CD4-positive, alpha-beta T cell treated with Interleukin-2 at 100 ng/mL for 4 hours (primary cell): ENCODE measurements around the gene CD180.

ENCODE experiments used
- DNase-seq: peaks from one replicate; pipeline ENCODE4 v3.0.0-alpha.2; 2020; ENCODE audit warnings: low spot score

Gene CD180

DNA sequence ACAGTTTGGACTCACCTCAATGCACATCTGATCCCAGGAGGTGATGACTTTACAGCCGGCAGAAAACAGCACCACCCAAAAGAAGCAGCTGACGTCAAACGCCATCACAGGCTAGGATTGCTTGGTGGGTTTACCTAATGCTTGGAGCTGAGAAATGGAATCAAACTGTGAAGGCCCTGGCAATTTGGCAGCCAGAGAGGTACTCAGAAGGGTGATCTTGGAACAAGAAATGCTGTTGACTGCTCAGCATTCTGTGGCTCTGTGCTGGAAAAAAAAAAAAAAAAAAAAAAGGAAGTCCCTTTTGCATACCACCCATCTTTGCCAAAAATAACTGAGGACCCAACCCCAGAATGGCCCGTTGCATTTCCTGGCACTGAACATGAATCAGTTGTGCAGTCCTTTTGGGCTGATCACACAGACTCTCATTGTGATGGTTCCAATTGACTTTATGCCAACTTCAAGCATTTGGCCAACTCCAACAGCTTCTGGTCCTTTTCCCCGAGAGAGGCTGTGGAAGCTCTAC is at the start of gene CD180:
Gene CD180 (minus strand): TSS at position 263 of the 523 bp plus-strand sequence. CDS start 158 bp downstream, at position 105.
- DNase-seq = no peak

DNA sequence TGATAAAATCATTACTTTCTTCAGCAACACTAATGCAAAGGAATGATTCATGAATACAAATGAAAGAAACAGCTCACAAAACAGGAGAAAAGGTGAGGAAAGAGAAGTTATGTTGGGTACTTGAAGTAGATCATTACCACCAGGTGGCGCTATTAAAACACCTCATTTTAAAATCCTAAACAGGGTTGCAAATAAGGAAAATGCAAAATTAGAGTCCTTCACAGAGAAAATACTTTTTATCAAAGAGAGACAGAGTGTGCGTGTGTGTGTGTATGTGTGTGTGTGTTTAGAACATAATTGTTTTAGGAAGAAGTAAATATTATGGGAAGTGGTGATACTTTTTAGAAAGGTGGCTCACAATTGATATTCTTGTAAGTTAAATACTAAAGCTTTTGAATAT is 49.5 kb upstream of the CD180 start:
- DNase-seq = peak; percentile 76

DNA sequence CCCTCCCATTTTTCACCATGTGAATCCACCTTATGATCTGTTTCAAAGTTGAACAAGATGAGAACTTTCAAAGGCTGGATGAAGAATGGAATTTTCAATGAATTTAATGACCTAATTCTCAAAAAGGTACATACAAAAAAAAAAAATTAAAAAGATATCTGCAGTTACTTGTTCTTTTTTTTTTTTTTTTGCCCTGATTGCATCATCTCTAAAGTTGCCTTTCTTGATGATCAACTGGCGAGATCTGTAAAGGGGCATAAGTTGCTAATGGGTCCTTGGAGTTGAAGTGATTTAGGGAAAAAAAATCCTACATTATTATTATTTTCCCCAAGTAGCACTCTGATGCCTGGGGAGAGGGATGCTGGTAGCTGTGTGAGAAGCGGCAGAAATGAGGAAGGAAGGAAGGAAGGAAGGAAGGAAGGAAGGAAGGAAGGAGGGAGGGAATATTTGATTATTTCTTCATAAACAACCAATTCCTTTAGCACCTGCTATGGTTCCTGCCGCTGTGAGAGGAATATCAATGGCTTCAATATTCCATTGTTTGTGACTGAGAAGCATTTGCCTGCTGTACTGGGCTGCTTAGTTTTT is 48.8 kb upstream of the CD180 start:
- DNase-seq = no peak

DNA sequence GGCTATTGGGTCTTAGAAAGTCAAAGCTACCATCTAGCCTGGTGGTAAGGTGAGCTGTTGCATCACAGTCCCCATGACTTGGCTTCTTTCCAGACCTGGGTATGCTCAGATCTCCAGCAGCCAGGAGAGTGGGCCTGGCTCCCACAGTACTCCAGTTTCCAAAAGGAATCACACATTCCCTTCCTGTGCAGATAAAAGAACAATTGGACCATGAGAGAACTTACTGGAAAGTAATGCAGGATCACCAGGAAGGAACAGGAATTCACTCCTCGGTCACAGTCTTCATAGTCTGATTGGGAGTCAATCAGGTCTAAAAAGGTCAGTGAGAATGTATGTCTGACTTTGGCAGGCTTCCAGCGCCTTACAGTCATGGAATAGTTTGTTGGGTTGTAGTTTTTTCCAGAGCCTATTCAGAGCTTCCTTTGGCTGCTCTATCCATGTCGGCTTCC is 47.8 kb upstream of the CD180 start:
- DNase-seq = no peak

DNA sequence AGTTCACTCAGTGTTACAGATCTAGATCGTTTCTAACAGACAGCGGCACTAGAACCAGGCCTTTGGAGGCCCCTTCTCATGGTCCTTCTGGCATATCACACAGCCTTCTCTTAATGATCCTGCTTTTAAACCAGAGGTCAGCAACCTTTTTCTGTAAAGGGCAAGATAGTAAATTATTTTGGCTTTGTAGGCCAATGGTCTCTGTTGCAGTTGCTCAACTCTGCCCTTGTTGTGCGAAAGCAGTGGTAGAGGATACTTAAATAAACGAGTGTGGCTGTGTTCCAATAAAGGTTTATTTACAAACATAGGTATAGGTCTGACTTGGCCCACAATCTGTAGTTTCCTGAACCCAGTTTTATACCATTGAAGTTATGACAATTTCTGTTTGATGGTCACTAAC is 47.3 kb upstream of the CD180 start:
- DNase-seq = no peak

DNA sequence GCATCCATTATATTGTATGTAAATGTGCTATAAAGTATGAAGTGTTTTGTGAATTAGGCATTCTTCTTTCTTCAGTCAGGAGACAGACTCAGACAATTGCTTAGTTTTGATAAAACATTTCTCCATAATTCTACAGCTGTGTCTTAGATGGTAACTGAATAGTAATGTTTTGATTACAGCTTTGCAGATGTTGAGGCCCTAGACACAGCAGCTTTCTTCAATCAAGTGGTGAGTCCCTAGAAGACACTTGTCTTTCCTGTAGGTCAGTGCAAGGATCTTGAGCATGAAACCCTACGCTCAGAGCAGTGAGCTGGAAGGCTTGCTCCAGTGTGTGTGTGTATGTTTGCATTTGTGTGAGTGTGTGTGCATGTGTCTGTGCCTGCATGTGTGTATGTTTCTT is 46.8 kb upstream of the CD180 start:
- no peak for DNase-seq

DNA sequence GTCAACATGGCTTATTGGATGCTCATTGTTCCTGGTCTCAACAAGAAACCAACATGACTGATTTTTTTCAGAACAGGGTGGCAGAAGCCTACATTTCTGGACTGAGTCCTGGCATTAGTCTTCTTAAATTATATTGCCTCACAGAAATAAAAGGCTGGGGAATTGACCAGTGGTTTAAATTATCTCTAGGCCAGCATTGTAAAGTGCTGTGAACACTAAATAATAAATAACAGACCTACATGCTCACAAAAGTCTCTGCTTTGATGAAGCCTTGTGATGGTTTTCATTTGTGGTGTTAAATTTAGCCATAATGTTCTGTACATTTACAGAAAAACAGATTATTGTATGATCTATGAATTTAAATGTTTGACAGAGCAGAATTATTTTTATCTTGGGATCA is 44.7 kb upstream of the CD180 start:
- no peak for DNase-seq

- DNase-seq = no peak
Observed at GRCh38 chr5:67240846-67241245, 44.2 kb upstream of the CD180 start.

GRCh38 chr5:67240065-67240464 is 43.5 kb upstream of the CD180 start:
- no peak for DNase-seq

GRCh38 chr5:67238191-67238590 is 41.6 kb upstream of the CD180 start:
- no peak for DNase-seq

DNA sequence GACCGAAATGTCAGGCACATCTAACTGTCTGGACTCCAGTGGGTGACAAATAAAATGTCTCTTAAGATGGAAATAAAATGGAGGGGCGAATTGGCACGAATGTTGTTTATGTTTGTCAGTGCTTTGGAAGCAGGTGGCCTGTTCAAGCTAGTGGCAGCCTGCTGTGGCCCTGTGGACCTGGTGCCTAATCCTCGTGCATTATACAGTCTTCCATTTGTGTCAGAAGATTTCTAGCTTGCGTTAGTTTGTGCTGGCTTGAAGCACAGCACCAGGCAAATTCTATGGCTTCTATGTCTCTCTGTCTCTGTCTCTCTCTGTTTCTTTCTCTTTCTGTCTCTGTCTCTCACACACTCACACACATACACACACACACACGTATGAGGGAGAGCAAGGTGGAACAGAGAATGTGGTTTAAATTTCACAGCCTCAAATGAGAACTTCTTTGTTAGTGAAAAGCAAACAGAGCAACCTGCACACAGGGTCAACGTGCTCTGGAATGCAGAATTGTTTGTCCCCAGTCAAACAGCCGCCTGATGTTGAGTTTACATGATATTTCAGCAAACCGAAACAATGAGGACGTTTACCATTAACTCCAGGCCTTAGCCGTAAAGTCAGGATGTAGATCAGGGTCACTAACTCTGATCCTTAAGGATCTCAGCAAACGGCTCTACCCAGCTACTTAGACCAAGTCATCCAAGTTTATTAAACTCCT is 39.0 kb upstream of the CD180 start:
- DNase-seq = no peak

DNA sequence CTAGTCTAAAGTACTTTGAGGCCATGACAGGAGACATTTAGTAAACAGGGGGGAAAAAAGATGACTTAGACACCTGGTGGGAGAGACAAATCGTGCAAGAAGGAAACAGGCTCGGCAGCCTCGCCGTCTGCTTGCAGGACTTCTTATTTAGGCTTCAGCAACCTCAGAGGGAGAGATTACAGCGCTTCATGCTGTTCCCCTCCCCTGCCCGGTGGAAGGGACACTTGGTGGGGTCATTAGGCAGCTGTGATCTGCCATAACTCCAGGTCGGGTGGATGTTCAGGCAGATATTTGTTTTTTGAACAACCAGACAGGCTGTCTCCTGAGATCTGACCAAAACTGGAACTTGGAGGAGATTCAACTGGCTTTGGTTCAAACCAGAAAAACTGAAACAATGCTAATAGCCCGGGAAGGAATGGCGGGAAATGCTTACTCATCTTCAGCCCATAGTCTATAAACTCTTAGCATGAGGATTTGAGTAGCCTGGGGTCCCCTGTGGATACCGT is 38.1 kb upstream of the CD180 start:
- DNase-seq = no peak

DNA sequence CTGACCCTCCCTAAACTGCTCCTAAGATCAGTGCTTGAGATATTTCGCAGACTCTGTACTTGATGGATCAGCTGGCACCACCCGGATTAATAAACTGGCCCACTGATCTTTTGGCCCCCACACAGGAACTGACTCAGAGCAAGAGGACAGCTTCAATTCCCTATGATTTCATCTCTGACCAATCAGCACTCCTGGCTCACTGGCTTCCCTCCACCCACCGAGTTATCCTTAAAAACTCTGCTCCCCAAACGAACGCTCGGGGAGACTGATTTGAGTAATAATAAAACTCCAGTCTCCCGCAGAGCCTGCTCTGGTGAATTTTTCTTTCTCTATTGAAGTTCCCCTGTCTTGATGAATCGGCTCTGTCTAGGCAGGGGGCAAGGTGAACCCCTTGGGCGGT is 36.5 kb upstream of the CD180 start:
- no peak for DNase-seq

DNA sequence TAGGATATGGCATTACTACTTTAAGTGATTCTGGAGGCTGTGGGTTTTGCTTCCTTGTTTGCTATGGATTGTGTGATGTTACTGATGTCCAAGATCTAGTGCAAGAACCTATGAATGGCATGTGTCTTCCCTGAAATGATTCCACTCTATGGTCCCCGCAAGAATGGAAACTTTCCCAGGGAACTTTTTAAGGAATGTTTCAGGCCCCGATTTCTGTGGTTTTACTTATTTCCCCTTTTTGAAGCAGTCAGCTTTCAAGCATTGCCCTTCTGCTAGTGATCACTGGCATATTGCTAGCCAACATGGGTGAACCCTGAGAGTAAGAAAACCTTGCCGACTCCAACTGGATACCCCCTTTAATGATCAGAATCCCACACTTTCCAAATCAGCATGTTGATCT is 26.6 kb upstream of the CD180 start:
- DNase-seq = no peak

DNA sequence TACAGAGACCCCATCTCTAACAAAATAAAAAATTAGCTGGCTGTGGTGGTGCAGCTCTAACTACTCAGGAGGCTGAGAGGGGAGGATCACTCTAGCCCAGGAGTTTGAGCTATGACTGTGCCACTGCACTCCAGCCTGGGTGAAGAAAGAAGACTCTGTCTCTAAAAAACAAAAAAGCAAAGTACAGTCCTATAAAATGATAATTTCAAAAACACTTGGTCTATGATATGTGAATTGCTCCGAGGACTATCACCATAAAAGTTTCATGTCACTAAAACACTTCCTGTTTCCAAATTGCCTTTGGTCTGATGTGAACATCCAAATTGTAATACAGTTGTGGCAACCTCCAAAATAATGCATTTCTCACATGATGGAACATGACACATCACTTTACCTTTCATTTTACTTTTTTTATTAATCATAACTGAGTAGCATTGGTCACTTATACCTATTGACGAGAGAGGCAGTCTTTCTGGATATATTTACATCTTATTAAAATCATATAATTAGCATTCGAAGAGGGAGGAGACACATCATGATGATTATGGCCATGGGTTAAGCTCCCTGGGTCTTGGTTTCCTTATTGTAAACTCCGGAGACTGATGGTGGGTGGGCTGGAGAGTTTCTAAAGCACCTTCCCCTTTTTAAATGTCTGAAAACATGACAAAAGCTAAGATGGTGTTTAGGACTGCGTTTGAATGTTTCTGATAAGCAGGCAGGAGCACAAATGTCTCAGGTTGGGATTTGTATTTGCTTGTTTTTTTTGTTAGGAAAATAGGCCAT is 25.8 kb upstream of the CD180 start:
- DNase-seq = no peak

- DNase-seq = peak; percentile 68
Observed at GRCh38 chr5:67221487-67222242, 25.1 kb upstream of the CD180 start.

- no peak for DNase-seq
Observed at GRCh38 chr5:67216564-67216963, 20.0 kb upstream of the CD180 start.

- DNase-seq = peak; percentile 75
Observed at GRCh38 chr5:67215519-67216471, 19.2 kb upstream of the CD180 start.

GRCh38 chr5:67214707-67215447 is 18.3 kb upstream of the CD180 start:
- DNase-seq = no peak

- DNase-seq = no peak
Observed at GRCh38 chr5:67214036-67214435, 17.4 kb upstream of the CD180 start.
